Epithelial cell of proximal tubule (primary cell): ENCODE measurements around the gene LAMB3. TPM values are rescaled to one million over a fixed set of nuclear protein-coding genes. Genes with fewer than 3 reads are reported as not detected.

Source experiments
- DNase-seq: peaks from one replicate; pipeline ENCODE4 v3.0.0-alpha.2; 2011; ENCODE audit warnings: low read depth
- H3K4me3 ChIP-seq: 2 replicates; pipeline ENCODE4 v1.5.1; 2011; ENCODE audit warnings: low read depth, mild to moderate bottlenecking, low read length
- total RNA-seq: library from RNA; depleted of rRNA; stranded (reverse); fragments of >200 nt; gene quantifications from 2 replicates; pipeline ENCODE4 v1.2.3, GENCODE V29; 2015
- TF ChIP-seq, protein P1 (sequence below): conservative IDR thresholded peaks from 2 replicates; pipeline ENCODE4 v1.5.1; 2012; ENCODE audit warnings: low read depth, mild to moderate bottlenecking, low read length

LAMB3 gene
- total RNA-seq, 1 donor from 2014 or later: 72.0 TPM

DNA sequence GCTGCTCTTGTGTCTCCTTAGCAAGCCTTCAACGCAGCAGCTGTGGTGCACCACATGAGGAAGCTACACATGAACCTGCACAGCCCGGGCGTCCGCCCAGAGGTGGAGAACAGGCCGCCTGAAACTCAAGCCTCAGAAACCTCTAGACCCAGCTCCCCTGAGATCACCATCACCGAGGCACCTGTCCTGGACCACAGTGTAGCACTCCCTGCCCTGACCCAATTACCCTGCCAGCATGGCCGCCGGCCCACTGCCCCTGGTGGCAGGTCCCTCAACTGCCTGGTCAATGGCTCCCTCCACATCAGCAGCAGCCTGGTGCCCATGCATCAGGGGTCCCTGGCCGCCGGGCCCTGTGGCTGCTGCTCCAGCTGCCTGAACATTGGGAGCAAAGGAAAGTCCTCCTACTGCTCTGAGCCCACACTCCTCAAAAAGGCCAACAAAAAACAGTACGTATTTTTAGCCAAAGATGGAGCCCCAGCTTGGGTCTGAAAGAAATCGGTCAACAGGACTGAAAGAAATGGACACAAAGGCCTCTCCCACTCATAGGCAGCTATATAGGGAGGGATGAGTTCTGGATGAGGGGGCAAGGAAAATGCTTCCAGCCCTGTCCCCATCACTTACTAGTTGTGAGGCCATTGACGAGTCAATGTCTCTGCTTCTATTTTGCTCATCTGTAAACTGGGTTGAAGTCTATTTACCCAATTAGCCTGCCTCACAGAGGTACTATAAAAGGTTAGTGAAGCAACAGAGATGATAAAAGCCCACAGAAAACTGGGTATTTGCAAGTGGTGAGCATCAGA, 40.3 kb downstream of the LAMB3 start:
- H3K4me3 ChIP-seq: no peak overlapping the region
- DNase-seq: no peak

DNA sequence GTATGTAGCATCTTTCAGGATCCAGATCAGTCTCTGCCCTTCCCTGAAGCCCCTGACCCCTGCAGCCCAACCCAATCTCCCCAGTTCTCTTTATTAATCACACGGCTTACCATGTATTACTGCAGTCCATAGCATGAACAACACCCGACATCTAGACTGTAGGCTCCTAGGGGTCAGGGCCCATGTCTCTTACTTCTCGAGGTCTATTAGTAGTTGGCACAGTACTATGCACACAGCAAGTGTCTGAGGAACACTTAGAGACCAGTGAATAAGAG, 41.7 kb downstream of the LAMB3 start:
- DNase-seq: no peak
- TF ChIP-seq, protein P1, sequence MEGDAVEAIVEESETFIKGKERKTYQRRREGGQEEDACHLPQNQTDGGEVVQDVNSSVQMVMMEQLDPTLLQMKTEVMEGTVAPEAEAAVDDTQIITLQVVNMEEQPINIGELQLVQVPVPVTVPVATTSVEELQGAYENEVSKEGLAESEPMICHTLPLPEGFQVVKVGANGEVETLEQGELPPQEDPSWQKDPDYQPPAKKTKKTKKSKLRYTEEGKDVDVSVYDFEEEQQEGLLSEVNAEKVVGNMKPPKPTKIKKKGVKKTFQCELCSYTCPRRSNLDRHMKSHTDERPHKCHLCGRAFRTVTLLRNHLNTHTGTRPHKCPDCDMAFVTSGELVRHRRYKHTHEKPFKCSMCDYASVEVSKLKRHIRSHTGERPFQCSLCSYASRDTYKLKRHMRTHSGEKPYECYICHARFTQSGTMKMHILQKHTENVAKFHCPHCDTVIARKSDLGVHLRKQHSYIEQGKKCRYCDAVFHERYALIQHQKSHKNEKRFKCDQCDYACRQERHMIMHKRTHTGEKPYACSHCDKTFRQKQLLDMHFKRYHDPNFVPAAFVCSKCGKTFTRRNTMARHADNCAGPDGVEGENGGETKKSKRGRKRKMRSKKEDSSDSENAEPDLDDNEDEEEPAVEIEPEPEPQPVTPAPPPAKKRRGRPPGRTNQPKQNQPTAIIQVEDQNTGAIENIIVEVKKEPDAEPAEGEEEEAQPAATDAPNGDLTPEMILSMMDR: no peak
- H3K4me3 ChIP-seq: no peak overlapping the region

More for the DNA sequence above, 40.3 kb downstream of the LAMB3 start:
- TF ChIP-seq, protein P1: no peak

DNA sequence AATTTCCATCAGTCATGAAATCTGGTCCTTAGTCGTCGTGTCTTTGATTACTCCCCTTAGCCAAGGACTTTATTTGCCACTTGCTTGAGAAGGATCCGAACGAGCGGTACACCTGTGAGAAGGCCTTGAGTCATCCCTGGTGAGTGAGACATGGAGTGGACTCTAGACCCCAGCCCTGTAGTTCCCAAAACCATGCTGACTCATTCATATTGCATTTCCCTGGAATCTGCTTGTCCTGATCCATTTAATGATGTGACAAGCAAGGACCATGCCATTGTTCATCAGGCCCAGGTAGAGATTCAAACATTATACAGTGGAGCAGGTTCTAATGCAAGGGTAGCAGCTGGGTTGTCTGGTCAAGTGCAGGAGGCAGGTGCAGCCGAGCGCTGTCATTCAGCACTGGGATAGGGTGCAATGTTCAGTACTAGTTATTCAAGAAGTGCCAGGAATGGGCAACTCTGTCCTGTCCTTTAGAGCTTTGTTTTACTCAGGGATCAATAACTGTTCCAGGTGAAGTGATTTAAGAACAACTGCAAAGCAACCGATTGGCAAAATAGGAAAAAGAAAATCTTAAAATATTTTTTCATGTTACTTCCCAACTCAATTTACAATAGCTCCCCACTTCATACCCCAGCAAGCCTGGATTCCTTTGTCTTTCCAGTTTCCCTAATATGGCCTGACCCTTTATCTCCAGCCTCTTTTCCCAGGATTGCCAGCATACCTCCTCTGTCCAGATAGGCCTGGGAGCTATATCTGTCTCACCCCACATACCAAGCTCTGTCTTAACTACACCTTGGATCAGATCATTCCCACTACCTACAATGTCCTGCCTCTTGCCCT, 42.2 kb downstream of the LAMB3 start:
- no peak for DNase-seq

DNA sequence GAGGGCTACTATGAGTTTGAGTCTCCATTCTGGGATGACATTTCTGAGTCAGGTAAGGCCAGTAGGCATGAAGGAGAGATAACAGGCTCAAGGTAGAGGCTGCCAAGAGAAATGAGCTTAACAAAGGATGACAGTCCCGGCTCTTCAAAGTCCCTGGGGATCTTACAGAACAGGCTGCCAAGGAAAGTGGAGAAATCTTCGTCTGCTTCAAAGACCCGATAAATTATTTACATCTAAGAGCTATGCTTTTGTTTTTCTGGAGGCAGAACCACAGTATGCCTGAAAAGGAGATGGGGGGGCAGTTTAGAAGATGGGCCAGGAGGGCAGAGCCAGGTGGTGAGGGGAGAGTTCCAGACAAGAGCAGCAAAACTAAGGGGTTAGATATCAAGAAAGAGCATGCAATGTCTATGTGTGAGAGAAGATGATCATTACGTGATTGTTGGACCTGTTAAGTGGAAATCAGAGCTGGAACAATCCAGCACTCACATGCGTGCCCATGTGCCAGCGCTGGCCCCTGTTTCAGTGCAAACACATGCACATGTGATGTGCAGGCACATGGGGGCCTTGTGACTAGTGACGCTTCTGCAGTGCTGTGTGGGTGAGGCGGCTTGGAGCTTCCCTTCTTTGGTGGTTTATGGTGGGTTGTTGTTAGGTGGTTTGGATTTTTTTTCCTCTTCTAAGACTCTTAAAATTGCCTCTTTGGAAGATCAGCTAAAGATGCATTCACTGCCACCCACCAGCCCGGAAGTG, 43.0 kb downstream of the LAMB3 start:
- TF ChIP-seq, protein P1: no peak
- H3K4me3 ChIP-seq: no peak overlapping the region
- DNase-seq: no peak

More for the DNA sequence above, 42.2 kb downstream of the LAMB3 start:
- no peak overlapping the region for H3K4me3 ChIP-seq
- TF ChIP-seq, protein P1: no peak

DNA sequence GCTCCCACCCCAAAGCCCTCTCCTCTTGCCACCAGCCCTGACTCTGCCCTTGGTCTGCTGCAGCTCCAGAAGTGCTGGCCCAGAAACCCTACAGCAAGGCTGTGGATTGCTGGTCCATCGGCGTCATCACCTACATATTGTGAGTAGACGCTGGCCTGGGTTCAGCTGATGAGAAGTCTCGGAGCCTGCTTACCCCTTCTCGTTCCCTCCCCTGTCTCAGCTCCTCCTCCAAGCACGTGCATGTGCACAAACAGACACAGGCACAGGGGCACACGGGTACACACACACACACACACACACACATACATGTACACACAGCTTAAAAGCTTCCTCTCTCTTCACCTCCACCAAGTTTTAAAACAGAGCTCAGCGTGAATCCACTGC, 44.4 kb downstream of the LAMB3 start:
- DNase-seq: no peak
- no peak overlapping the region for H3K4me3 ChIP-seq
- TF ChIP-seq, protein P1: no peak

DNA sequence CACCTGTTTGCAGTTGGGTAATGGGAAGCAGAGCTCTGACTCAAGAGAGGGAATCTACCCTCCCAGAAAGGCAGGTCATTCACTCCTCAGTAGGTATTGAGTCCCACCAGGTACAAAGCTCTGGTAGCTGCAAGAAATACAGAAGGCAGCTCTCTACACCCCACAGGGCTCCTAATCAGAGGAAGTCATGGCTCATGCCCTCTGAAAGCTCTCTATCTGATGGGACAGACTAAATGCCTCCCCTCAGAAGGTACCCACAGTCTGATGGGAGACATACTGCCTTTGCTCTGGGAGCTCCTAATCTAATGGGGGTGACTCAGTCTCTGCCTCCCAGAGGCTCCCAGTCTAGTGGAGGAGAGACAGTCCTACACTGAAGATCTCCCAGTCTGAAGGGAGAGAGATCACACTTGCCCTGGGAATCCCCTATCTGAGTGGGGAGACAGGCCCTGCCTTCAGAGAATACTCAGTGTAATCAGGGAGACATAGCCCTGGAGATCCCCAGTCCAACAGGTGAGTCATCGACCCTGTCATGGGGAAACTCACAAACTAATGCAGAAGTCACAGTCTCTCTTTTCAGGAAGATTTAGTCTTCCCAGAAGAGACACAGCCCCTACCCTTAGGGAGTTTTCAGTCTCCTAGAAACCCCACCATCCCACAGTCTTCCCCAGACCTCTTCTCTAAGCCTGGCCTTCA, 45.0 kb downstream of the LAMB3 start:
- TF ChIP-seq, protein P1: no peak
- DNase-seq: peak; percentile 79
- no peak overlapping the region for H3K4me3 ChIP-seq
